A549 treated with ZK216348 at 1 μM for 4 hours (cell line): ENCODE measurements around the gene ORC6. TPM values are rescaled to one million over a fixed set of nuclear protein-coding genes. Genes with fewer than 3 reads are reported as not detected.

Source experiments
- total RNA-seq: library from RNA; stranded (reverse); fragments of 200-300 nt; extraction: Qiagen RNA extraction; gene quantifications from 5 replicates; pipeline ENCODE4 v1.2.3, GENCODE V29; 2022; ENCODE audit warnings: low read depth

ORC6 gene
- total RNA-seq = 42.4 to 48.6 TPM (median 45.3 TPM) in 5 replicates

GRCh38 chr16:46689365-46690280, at the start of gene ORC6:
Gene ORC6 (plus strand): TSS chr16:46689659. CDS start chr16:46689706, 47 bp downstream.

GRCh38 chr16:46688654-46689364, 650 bp upstream of the ORC6 start, which contains the start of gene VPS35:
Gene VPS35 (minus strand): TSS chr16:46689178. CDS start chr16:46689133, 45 bp downstream.

Other genes starting within 250 kb of the ORC6 start
- gene SHCBP1, start 68.3 kb upstream of the ORC6 start, total RNA-seq = 29.9 to 39.6 TPM (median 37.5 TPM) in 5 replicates
- 73.3 to 87.2 TPM (median 82.6 TPM) in 5 replicates for gene VPS35, start 481 bp upstream of the ORC6 start, total RNA-seq
- 0.06 to 0.13 TPM in 2 of 5 replicates, not detected in the others for gene MYLK3, start 58.7 kb downstream of the ORC6 start, total RNA-seq
- gene C16orf87, start 141.5 kb downstream of the ORC6 start, total RNA-seq = 5.4 to 11.4 TPM (median 6.3 TPM) in 5 replicates
- 7.2 to 15.3 TPM (median 13.2 TPM) in 5 replicates for gene GPT2, start 194.7 kb downstream of the ORC6 start, total RNA-seq